GM18520 (cell line): ENCODE measurements around the gene EVI2B.
"Not testable (repeated sequence)": the region's sequence is repeated elsewhere in the genome, so short reads cannot be mapped to it uniquely, and the experiment has no call there.

Experiments
- ATAC-seq: cut with Tn5 transposase; IDR thresholded peaks from one replicate; pipeline ENCODE4 v1.9.1; 2021; ENCODE audit not compliant: unreplicated experiment

EVI2B gene

DNA sequence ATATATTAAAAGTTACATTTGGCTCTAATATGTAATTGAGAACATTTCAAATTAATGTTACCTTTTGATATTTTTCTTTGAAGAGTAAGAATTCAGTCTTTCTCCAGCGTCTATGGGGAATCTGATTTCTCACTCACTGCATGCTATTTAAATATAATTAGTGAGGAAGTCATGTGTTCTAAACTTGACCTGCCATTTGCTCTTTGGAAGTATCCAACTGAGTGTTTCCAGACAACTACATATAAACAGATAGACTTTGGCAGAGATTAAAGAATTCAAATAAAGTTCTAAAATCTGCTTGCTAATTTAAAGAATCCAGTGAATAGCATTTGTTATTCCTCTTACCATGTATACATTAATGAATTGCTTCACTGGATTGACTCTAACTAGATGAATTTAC lies 40.3 kb downstream of the EVI2B start:
- no peak for ATAC-seq

DNA sequence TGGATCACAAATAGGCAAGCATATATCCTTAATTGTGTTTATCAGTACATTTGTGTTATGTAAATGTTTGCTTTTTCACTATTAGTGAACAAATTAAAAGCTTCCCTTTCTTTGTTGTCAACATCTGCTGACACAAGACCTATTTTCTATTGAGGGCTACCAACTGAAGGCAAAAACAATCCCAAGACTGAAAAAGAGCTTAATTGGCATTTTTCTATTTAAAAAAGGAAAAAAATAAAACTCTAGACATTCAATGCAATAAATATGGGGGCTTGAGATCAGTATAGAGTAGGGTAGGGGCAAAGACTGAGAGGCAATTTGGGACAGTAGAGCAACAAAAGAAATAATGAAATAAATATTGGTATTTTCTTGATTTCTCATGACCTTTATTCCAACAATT lies 41.1 kb downstream of the EVI2B start:
- no peak for ATAC-seq

DNA sequence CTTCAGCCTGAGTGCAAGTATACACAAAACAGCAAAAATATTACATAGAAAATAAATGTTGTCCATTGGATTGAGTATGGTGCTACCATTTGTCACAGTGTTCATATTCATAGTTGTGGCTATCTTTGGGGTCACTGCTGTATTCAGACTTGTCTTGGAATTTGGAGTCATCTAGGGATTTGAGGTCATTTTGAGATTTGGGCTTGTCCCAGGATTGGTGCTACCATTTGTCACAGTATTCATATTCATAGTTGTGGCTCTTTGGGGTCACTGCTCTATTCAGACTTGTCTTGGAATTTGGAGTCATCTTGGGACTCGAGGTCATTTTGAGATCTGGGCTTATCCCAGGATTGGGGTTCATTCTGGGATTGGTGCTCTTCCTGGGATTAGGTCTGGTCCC lies 41.6 kb downstream of the EVI2B start:
- ATAC-seq: no peak

DNA sequence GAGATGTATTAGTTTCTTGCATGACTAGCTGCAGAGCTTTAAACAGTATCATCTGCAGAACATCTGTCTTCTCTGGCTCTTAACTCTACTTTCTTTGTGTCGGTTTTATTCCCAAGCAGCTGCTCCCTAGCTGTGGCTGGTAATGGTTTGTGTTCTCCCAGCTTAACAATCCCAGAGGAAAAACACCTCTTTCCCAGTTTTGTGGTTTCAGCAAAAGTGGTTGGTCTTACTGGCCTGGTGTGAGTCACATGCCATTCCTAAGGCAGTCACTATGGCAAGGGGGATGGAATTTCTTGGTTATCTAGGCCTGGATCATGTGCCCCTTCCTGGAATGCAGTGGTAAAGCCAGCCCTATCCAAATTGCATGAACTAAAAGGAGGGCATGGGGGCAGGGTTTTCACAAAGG lies 44.3 kb downstream of the EVI2B start:
- ATAC-seq: no peak

DNA sequence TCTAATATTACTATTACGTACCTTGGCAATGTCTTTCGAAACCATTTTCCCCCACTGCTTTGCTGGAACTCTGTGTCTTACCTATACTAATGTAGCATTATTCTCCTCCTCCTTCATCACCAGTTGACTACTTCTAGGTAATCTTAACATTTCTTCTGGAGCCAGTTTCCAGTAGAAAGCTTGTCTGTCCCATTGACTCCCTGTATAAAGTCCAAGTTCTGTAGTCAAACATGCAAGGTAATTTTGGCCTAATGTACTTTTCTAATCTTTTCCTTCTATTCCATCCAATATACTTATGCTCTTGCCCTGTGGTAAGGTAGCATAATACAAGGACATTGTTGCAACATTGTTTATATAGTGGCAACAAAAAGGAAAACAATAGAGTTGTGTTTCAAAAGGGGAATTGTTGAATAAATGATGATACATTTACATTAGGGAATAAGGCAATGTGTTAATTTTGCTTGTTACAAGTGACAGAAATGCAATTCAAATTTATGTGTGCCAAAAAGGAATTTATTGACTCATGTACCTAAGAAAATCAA lies 44.7 kb downstream of the EVI2B start:
- no peak for ATAC-seq

DNA sequence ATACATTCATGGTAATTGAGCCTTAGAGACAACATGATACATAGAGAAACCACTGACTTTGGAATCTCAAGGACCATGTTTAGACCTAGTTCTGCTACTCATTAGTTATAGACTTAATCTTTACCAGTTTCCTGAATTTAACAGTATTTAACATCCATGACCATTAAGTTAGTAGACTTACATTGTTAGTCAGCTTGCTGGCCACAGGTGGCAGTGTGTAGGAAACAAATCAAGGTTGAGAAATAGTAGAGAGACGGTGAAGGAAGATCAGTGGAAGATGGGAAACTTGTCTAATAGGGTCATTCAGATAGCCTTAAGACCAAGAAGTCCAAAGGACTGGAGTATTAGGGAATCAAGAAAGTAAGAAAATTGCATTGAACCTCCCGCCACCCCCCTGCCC lies 47.8 kb downstream of the EVI2B start:
- ATAC-seq: no peak

DNA sequence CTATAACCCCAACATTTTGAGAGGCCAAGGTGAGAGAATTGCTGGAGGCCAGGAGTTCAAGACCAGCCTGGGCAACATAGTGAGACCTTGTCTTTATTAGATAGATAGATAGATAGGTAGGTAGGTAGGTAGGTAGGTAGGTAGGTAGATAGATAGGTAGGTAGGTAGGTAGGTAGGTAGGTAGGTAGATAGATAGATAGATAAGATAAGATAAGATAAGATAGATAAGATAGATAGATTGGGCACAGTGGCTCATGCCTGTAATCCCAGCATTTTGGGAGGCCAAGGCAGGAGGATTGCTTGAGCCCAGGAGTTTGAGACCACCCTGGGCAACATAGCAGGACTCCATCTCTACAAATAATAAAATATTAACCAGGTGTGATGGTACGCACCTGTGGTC lies 50.9 kb downstream of the EVI2B start:
- not testable (repeated sequence) for ATAC-seq

DNA sequence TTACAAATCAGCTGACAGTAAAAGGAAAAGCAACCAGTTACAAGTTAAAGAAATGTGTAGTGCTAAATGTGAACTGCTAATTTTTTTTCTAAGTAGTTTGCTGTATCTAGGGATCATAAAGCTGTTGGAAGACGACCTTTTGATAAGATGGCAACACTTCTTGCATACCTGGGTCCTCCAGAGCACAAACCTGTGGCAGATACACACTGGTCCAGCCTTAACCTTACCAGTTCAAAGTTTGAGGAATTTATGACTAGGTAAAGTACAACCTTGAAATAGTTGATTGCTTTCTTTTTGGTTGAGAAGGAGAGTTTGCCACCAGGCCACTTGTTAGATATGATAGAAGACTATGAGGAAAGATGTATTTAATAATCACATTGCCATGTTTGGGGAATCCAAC lies 52.3 kb downstream of the EVI2B start:
- no peak for ATAC-seq

DNA sequence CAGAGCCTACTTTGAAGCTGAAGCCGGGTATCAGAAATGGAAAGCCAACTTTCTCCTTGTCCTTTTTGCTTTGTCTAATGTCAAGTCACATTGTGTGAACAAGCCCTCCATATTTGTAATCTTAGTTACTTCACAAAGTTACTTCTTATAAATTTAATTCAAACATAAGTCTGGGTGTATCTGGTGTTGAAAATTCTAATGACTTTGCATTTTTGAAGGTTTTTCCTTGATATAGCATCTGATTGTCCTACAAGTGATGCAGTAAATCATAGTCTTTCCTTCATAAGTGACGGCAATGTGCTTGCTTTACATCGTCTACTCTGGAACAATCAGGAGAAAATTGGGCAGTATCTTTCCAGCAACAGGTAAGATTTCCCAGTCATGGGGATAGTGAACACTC lies 53.7 kb downstream of the EVI2B start:
- ATAC-seq: no peak

DNA sequence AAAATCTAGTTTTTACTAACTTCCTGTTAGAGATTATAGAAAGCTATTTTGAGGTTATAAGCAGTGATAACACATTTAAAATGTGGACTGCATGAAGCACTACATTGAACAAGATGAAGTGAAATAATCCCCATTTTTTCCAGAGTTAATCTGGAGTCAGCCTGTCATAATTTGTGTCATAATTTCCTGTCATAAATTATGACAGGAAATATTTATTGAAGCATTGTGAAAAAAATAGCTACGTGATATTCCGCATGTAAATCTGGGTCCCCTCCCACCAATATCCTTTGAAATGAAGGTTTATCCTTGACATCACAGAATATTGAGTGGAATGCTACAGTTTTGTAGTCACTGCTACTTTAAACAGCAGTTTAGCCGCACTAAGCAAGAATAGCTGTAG lies 56.9 kb downstream of the EVI2B start:
- ATAC-seq: no peak

DNA sequence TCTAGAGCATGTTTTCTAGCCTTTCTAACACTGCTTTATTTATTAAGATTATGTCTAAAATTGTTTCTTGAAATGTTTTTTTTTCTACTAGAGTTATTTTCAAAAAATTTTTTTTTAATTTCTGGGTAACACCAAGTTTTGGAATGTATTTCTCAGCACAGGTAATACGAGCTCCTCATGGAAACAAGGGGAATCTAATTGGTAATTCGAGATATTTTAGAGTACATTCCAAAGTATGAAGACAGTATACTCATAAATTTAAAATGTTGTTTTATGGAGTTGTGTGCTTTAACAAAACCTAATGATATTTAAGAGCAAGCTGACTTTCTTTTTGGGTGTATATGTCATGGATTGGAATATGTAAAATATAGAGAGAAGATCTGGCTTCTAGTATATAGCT lies 59.2 kb downstream of the EVI2B start:
- ATAC-seq: no peak
